SKM-1 treated with dmso at 0.1 percent for 144 hours (cell line): Measurements from ENCODE around the gene ZBTB20.

Experiments used
- DNase-seq: peaks from one replicate; lab custom pipeline; 2025; ENCODE audit not compliant: unreplicated experiment; lab: John Stamatoyannopoulos, UW

The ZBTB20 gene

GRCh38 chr3:114939920-114940319 is 207.2 kb downstream of the ZBTB20 start:
- no peak for DNase-seq

GRCh38 chr3:114933407-114933806 is 213.7 kb downstream of the ZBTB20 start:
- DNase-seq, result no peak

- DNase-seq, result no peak
Observed at GRCh38 chr3:114929971-114930732, 216.9 kb downstream of the ZBTB20 start.

- DNase-seq, result no peak
Observed at GRCh38 chr3:114928989-114929640, 218.0 kb downstream of the ZBTB20 start.

DNA sequence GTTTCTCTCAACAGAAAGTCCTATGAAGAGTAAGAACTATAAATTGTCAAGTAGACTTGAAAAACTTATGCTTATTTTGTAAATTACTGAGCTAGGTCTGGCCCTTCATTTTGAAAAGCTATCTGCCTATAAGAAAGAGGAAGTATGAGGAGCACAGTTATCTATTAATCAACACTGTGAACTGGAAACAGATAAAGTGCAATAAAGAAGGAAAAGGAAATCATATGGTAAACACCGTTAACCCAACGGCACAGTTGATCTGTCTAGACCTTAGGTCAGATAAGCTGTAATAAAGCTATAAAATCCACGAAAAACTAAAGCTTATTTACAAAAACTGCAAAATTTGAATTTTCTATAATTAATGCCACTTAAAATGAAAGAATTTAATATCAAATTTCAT is 242.5 kb downstream of the ZBTB20 start:
- DNase-seq, result no peak

- DNase-seq, result no peak
Observed at GRCh38 chr3:114903213-114903612, 243.9 kb downstream of the ZBTB20 start.

DNA sequence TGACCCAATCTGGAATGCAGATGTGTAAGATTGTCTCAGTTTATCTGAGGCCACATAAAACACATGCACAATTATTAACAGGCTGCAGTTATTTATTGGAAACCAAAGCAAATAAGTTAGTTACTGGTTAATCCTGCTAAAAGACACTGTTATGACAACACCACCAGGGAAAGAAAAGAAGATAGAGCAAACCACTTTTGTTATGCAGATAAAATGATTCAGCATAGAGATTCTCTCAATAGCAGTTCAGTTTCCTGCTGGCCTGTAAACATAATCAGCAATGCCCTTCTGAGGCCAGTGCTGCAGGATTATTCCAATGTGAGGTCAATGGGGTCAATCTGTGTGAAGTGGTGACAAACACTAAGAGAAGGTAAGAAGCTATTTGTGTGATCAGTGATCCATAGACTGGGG is 244.4 kb downstream of the ZBTB20 start:
- no peak for DNase-seq

DNA sequence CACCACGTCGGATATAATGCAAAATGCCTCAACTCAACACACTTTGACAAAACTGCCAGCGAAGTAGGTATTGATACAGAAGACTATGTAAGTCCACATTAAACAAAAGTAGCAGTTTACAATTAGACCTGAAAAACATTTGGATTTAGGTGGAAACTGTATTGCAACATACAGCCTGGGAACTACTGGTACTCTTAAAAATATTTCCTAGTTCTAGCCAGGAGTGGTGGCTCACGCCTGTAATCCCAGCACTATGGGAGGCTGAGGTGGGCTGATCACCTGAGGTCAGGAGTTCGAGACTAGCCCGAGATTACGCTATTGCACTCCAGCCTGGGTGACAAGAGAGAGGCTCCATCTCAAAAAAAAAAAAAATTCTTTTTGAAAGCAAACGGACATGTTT is 246.2 kb downstream of the ZBTB20 start:
- no peak for DNase-seq

- no peak for DNase-seq
Observed at GRCh38 chr3:114899186-114899931, 247.7 kb downstream of the ZBTB20 start.

DNA sequence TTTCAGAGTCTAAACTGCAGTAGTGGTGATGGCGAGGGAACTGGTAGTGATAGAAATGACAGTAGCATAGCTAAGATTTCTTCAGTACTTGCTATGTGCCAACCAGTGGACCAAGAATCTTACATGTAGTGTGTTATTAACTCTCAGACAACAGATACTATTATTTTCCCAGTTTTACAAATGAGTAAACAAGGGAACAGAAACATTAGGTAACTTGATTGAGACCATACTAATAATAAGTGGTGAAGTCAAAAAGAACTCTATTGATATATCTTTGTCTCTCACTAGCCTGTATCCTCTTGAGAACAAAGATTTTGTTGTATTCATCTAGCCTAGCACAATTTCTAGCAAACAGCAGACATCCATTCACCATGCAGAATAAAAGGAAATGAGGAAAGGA is 250.1 kb downstream of the ZBTB20 start:
- no peak for DNase-seq

GRCh38 chr3:114893361-114893760 is 253.7 kb downstream of the ZBTB20 start:
- DNase-seq, result no peak

DNA sequence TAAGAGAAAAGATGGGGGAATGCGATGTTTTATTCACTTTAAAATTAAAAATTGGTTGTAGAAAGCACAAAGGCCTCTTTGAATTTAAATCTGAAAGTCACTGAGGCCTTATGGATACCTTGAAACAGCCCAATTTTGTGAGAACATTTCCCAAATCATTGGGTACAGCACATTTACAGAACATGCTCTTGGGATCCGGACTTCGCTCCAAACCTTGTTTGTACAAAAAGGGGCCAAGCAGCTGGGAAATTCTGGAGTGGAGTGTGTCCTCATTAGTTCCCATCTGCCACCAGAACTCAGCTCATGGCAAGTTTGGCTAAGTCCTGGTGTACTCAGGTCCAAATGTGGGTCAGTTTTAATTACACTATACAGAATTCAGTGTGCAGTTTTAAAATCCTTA is 254.2 kb downstream of the ZBTB20 start:
- DNase-seq, result no peak

DNA sequence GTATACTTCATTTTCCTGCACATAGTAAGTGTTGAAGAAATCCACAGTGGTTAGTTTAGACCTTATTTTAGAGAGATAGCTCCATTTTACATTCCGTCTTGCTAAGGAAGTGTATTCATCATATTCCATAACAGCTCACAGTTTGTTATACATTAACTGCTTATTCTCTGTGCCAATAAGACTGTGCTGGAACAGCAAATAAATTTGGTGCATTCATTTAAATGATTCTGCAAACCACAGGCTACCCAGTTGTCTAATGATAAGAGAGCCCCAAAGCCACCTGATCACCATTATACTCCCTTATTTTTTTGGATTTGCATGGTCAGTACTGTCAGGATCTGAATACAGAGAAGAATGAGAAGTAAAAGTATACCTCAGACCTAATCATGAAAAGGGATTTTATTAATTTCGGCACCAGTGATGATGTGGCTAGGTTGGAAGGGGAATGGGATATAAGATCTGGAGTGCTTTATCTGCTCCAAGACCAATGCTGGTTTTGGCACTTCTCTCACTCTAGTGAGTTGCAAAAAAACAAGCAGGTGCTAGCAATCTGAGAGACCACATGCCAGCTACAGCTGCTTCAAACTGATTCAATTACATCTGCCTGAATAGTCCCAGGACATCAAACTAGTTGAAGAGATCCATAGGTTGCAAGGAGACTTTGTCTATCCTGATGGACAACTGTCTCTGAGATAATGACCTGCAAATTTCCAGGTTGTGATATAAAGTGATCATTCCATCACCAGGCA is 254.8 kb downstream of the ZBTB20 start:
- DNase-seq, result no peak

DNA sequence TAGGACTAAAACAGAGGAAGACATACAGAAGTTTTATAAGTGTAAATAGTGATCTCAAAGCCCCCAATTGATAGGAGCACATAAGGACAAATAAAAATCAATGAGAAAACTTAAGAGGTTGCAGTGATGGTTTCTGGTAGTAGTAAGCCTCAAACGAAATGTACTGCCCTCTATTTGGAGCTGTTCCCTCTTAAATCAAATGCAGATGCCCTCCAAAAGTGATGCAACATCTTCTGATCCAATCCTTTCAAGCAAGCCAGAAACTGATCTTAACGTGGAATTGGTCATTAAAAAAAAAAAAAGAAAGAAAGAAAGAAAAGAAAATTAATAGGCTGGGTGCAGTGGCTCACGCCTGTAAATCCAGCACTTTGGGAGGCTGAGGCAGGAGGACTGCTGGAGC is 259.3 kb downstream of the ZBTB20 start:
- DNase-seq, result no peak

GRCh38 chr3:114886905-114887304 is 260.2 kb downstream of the ZBTB20 start:
- no peak for DNase-seq

GRCh38 chr3:114884213-114884923 is 262.7 kb downstream of the ZBTB20 start:
- no peak for DNase-seq

DNA sequence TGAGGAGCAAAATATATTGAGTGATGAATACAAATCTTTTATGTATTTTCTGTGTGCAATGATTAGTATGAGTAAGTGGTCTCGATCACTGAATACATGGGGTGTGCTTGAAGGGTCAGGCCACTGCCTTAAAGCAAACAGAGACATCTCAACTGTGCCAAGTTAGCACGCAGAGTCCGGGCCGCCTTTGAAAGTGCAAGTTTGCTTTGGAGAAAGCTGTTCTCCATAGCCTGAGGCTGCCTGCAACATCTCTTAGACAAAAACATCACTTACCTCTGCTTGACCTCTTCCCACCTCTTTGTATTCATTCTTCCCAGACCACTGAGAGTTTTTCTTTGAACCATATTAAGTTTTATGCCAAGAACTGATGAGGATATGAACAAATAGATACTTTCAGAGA is 267.0 kb downstream of the ZBTB20 start:
- no peak for DNase-seq

- no peak for DNase-seq
Observed at GRCh38 chr3:114879059-114880031, 267.7 kb downstream of the ZBTB20 start.

DNA sequence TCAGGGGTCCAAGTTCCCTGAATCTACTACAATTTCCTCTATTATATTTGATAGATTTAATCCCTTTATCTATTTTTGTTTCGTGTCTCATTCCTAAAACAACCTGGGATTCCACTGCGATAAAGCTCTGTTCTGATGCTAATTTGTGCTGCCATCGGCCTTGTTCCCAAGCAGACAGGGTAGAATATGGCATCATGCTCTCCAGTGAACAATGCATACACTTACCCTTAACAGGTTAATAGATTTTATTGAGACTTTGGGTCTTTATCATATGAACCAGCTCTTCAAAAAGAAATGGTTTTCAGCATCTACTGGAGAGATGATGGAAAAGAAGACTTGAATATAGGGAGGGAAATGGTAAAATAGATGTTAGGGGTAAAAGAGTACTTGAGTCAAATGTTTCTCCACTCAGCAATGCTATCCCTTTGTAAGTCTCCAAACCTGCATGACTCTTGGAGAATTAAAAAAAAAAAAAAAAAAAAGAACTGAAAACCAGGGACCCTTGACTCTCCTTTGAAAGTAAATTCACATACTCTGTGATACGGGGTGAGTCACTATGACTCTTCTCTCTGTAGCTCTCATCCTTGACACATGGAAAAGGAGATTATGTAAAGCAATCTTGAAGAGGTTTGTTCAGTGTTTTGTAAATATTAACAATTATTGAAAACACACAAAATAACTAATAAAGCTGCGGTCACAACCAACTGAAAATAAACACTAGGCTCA is 268.8 kb downstream of the ZBTB20 start:
- no peak for DNase-seq
